ENCODE results near the gene ARPC5L. TPM values are rescaled to one million over a fixed set of nuclear protein-coding genes. Genes with fewer than 3 reads are reported as not detected.

The ARPC5L gene
- total RNA-seq, 2 donors from 2014 or later: 50.9 to 51.4 TPM

DNA sequence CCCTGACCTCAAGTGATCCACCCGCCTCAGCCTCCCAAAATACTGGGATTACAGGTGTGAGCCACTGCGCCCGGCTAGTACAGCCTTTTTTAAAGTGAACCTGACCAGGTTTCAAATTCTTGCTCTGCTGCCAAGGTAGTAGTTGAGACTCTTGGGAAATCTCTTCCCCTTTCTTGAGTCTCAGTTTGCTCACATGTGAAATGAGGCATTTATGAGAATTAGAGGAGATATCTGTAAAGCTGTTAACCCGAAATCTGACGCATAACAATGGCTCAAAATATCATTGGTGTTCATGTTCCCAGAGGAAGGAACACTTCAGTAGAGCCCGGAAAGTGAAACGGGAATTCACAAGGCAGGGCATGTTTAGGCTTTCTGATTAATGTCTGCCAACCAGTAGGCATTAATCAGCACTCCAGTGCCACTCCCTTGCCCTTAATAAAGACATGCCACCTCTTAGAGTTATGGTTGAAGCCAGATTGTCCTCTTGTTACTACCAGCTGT lies 1.5 kb downstream of the ARPC5L start:
- DNase-seq: no peak
- Mint-ChIP-seq H3K9me3 (no peaks in the 10 kb centered on the region), H3K4me3 (no peak overlapping the region), H3K4me1 (peaks cover 23% of the 10 kb centered on the region), H3K27ac (no peak overlapping the region), H3K36me3 (ENCODE audit: low read depth) (peaks cover 31% of the 10 kb centered on the region), H3K27me3 (ENCODE audit: insufficient read depth) (no peaks in the 10 kb centered on the region)
- Histone ChIP-seq H3K36me3 (ENCODE audit: control insufficient read depth, insufficient read depth, low read length) (peaks cover 27% of the 10 kb centered on the region), H3K4me3 (ENCODE audit: low read length) (no peak overlapping the region), H3K9ac (ENCODE audit: extremely low read depth, low read length, poor library complexity, severe bottlenecking) (no peak overlapping the region), H3K4me1 (ENCODE audit: control insufficient read depth, insufficient read depth, low read length) (peaks cover 2% of the 10 kb centered on the region), H3K27me3 (ENCODE audit: control insufficient read depth, insufficient read depth, low read length, poor library complexity, severe bottlenecking) (no peaks in the 10 kb centered on the region), H3K27ac (ENCODE audit: low read depth, low read length) (no peak overlapping the region), H3K9me3 (ENCODE audit: control insufficient read depth, low read length) (no peaks in the 10 kb centered on the region)
- TF ChIP-seq, protein P1, sequence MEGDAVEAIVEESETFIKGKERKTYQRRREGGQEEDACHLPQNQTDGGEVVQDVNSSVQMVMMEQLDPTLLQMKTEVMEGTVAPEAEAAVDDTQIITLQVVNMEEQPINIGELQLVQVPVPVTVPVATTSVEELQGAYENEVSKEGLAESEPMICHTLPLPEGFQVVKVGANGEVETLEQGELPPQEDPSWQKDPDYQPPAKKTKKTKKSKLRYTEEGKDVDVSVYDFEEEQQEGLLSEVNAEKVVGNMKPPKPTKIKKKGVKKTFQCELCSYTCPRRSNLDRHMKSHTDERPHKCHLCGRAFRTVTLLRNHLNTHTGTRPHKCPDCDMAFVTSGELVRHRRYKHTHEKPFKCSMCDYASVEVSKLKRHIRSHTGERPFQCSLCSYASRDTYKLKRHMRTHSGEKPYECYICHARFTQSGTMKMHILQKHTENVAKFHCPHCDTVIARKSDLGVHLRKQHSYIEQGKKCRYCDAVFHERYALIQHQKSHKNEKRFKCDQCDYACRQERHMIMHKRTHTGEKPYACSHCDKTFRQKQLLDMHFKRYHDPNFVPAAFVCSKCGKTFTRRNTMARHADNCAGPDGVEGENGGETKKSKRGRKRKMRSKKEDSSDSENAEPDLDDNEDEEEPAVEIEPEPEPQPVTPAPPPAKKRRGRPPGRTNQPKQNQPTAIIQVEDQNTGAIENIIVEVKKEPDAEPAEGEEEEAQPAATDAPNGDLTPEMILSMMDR (conservative IDR thresholded peaks at IDR 0.05): no peak
- WGBS, 2 experiments (ENCODE audit: insufficient coverage in 1 of 2, insufficient read length in 1 of 2): 94 to 97% methylated on average over 7 of the region's 7 CpGs

DNA sequence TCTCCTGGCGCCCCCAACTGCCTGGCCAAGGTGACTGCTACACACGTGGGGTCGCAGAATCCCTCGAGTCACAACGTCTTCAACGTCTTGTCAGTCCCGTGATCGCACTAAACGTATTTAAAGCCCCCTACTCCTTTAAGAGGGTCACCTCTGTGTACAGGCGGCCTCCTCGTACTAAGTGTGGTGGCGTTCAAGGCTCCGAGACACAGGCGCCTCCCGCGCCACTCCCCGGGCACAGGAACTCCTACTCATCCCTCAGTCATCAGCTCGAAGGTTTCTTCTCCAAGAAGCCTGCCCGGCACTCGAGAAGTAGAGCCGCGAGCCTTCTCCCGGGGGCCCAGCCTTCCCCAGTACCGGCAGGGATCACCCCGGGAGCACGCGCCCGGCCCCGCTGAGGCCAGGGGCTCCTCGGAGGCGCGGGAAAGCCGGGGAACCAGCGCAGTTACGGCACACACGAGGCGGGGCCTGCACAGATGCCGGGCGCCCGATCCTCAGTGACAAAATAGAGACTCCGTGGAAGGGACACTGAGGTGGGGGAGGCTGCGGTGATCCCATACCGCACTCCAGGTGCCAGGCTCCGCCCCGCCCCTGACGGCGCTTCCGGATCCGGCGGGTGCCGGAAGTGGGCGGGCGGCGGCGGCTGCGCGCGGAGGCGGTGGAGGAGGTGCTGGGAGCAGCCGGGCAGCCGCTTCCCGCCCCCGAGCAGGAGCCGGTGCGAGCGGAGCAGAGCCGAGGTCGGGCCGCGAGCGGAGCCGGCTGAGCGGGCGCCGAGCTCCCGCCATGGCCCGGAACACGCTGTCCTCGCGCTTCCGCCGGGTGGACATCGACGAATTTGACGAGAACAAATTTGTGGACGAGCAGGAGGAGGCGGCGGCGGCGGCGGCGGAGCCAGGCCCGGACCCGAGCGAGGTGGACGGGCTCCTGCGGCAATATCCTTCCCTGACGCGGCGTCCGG lies 6.9 kb downstream of the ARPC5L start:
- no peaks in the 10 kb centered on the region for H3K27me3 Mint-ChIP-seq (ENCODE audit: insufficient read depth)
- no peaks in the 10 kb centered on the region for H3K9me3 ChIP-seq (ENCODE audit: control insufficient read depth, low read length)
- peaks cover 25% of the 10 kb centered on the region for H3K36me3 ChIP-seq (ENCODE audit: control insufficient read depth, insufficient read depth, low read length)
- H3K4me1 Mint-ChIP-seq: peaks cover 35% of the 10 kb centered on the region
- TF ChIP-seq, protein P1 (conservative IDR thresholded peaks at IDR 0.05): peak; percentile 54
- 0 to 1% methylated on average over 29 to 101 of the region's 101 CpGs for WGBS, 2 experiments (ENCODE audit: insufficient coverage in 1 of 2, insufficient read length in 1 of 2)
- H3K4me1 ChIP-seq (ENCODE audit: control insufficient read depth, insufficient read depth, low read length): peaks cover 8% of the 10 kb centered on the region
- H3K4me3 ChIP-seq (ENCODE audit: low read length): peak overlapping the region; percentile 86
- no peaks in the 10 kb centered on the region for H3K27me3 ChIP-seq (ENCODE audit: control insufficient read depth, insufficient read depth, low read length, poor library complexity, severe bottlenecking)
- DNase-seq: peak; percentile 93
- peaks cover 23% of the 10 kb centered on the region for H3K36me3 Mint-ChIP-seq (ENCODE audit: low read depth)
- H3K27ac ChIP-seq (ENCODE audit: low read depth, low read length): peak overlapping the region; percentile 84
- H3K9ac ChIP-seq (ENCODE audit: extremely low read depth, low read length, poor library complexity, severe bottlenecking): peak overlapping the region; percentile 96
- peak overlapping the region; percentile 92 for H3K4me3 Mint-ChIP-seq
- peak overlapping the region; percentile 97 for H3K27ac Mint-ChIP-seq
- no peaks in the 10 kb centered on the region for H3K9me3 Mint-ChIP-seq

DNA sequence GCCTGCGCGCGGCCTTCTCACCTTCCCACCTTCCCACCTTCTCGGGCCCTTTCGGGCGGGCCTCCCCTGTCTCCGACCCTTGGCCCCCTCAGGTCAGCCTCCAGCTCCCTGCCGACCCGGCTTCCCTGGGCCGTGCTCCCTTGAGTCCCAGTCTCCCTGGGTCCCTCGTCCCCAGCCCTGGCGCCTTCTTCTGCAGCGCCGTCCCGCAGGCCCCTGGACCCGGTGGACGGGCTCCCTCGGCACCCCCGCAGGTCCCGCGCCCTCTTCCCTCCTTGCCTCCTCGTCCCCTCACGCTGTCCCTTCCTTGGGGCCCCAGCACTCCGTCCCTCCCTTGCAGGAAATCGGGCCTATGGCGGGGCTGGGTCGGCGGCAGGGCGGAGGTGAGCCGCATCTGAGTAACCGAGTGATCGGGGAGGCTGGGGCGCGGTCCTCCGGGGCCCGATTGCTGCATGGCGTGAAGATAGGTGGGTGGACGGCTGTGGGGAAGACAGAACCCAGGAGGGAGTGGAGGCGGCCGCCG lies 7.6 kb downstream of the ARPC5L start:
- peaks cover 8% of the 10 kb centered on the region for H3K4me1 ChIP-seq (ENCODE audit: control insufficient read depth, insufficient read depth, low read length)
- Mint-ChIP-seq H3K9me3 (no peaks in the 10 kb centered on the region), H3K36me3 (ENCODE audit: low read depth) (peaks cover 26% of the 10 kb centered on the region), H3K4me1 (peaks cover 35% of the 10 kb centered on the region), H3K27me3 (ENCODE audit: insufficient read depth) (no peaks in the 10 kb centered on the region), H3K27ac (peak overlapping the region; percentile 90), H3K4me3 (peak overlapping the region; percentile 92)
- peak overlapping the region; percentile 24 for H3K27ac ChIP-seq (ENCODE audit: low read depth, low read length)
- TF ChIP-seq, protein P1 (conservative IDR thresholded peaks at IDR 0.05): no peak
- H3K4me3 ChIP-seq (ENCODE audit: low read length): peak overlapping the region; percentile 86
- DNase-seq: peak; percentile 63
- peak overlapping the region; percentile 96 for H3K9ac ChIP-seq (ENCODE audit: extremely low read depth, low read length, poor library complexity, severe bottlenecking)
- peaks cover 32% of the 10 kb centered on the region for H3K36me3 ChIP-seq (ENCODE audit: control insufficient read depth, insufficient read depth, low read length)
- 0 to 1% methylated on average over 7 to 40 of the region's 41 CpGs for WGBS, 2 experiments (ENCODE audit: insufficient coverage in 1 of 2, insufficient read length in 1 of 2)
- no peaks in the 10 kb centered on the region for H3K9me3 ChIP-seq (ENCODE audit: control insufficient read depth, low read length)
- no peaks in the 10 kb centered on the region for H3K27me3 ChIP-seq (ENCODE audit: control insufficient read depth, insufficient read depth, low read length, poor library complexity, severe bottlenecking)
